H7 (cell line): Measurements from ENCODE around the gene UCHL5. TPM values are rescaled to one million over a fixed set of nuclear protein-coding genes. Genes with fewer than 3 reads are reported as not detected.

ENCODE experiments used
- DNase-seq: peaks from one replicate; pipeline ENCODE4 v3.0.0; 2012
- H3K27me3 ChIP-seq: 2 replicates; pipeline ENCODE4 v1.6.0; 2011; ENCODE audit warnings: mild to moderate bottlenecking, low read length; ENCODE audit not compliant: control insufficient read depth, insufficient read depth
- H3K36me3 ChIP-seq: replicated peaks from 2 replicates; pipeline ENCODE4 v1.5.1; 2011; ENCODE audit warnings: low read length; ENCODE audit not compliant: control insufficient read depth, insufficient read depth
- H3K4me3 ChIP-seq: 2 replicates; pipeline ENCODE4 v1.5.1; 2011; ENCODE audit warnings: low read depth, mild to moderate bottlenecking, control low read depth, low read length, moderate library complexity; ENCODE audit not compliant: insufficient read depth
- total RNA-seq: library from RNA; depleted of rRNA; stranded (reverse); fragments of >200 nt; shearing (Covaris generic); gene quantifications from 2 replicates; pipeline ENCODE4 v1.2.3, GENCODE V29; 2014

The UCHL5 gene
- total RNA-seq, 1 experiment from 2014 or later = 27.7 TPM

- Histone ChIP-seq H3K27me3 (no peaks in the 10 kb centered on the region), H3K36me3 (peaks cover 12% of the 10 kb centered on the region), H3K4me3 (no peak overlapping the region)
- DNase-seq = no peak
Measured at GRCh38 chr1:193079187-193079586, 20.0 kb upstream of the UCHL5 start.

GRCh38 chr1:193077991-193078390 lies 18.8 kb upstream of the UCHL5 start:
- DNase-seq = no peak
- H3K4me3 ChIP-seq = no peak overlapping the region
- H3K36me3 ChIP-seq = peaks cover 12% of the 10 kb centered on the region
- no peaks in the 10 kb centered on the region for H3K27me3 ChIP-seq

GRCh38 chr1:193070942-193071341 lies 11.8 kb upstream of the UCHL5 start:
- Histone ChIP-seq H3K36me3 (0 out of 2 replicates have a peak, but pooled peaks cover 1% of the 10 kb centered on the region), H3K4me3 (no peak overlapping the region), H3K27me3 (no peaks in the 10 kb centered on the region)
- DNase-seq = no peak

GRCh38 chr1:193070386-193070753 lies 11.2 kb upstream of the UCHL5 start:
- Histone ChIP-seq H3K36me3 (0 out of 2 replicates have a peak, but pooled peaks cover 1% of the 10 kb centered on the region), H3K4me3 (no peak overlapping the region), H3K27me3 (no peaks in the 10 kb centered on the region)
- DNase-seq = no peak

GRCh38 chr1:193069748-193070385 lies 10.7 kb upstream of the UCHL5 start:
- no peaks in the 10 kb centered on the region for H3K27me3 ChIP-seq
- no peak overlapping the region for H3K4me3 ChIP-seq
- peak; percentile 52 for DNase-seq
- 0 out of 2 replicates have a peak, but pooled peaks cover 1% of the 10 kb centered on the region for H3K36me3 ChIP-seq

- H3K4me3 ChIP-seq = no peak overlapping the region
- no peaks in the 10 kb centered on the region for H3K27me3 ChIP-seq
- H3K36me3 ChIP-seq = 0 out of 2 replicates have a peak, but pooled peaks cover 1% of the 10 kb centered on the region
- no peak for DNase-seq
Measured at GRCh38 chr1:193068013-193068412, 8.9 kb upstream of the UCHL5 start.

GRCh38 chr1:193066606-193067005 lies 7.4 kb upstream of the UCHL5 start:
- Histone ChIP-seq H3K4me3 (no peak overlapping the region), H3K36me3 (0 out of 2 replicates have a peak, but pooled peaks cover 1% of the 10 kb centered on the region), H3K27me3 (no peaks in the 10 kb centered on the region)
- DNase-seq = no peak

GRCh38 chr1:193065954-193066353 lies 6.8 kb upstream of the UCHL5 start:
- no peaks in the 10 kb centered on the region for H3K27me3 ChIP-seq
- no peak overlapping the region for H3K4me3 ChIP-seq
- H3K36me3 ChIP-seq = 0 out of 2 replicates have a peak, but pooled peaks cover 1% of the 10 kb centered on the region
- no peak for DNase-seq

- DNase-seq = no peak
- Histone ChIP-seq H3K4me3 (no peak overlapping the region), H3K36me3 (no peaks in the 10 kb centered on the region), H3K27me3 (no peaks in the 10 kb centered on the region)
Measured at GRCh38 chr1:193062698-193063463, 3.7 kb upstream of the UCHL5 start.

GRCh38 chr1:193060938-193061337 lies 1.8 kb upstream of the UCHL5 start:
- Histone ChIP-seq H3K36me3 (no peaks in the 10 kb centered on the region), H3K4me3 (peak overlapping the region; percentile 100; the same call in 1 of the 2 replicates), H3K27me3 (no peaks in the 10 kb centered on the region)
- DNase-seq = no peak

- H3K36me3 ChIP-seq = no peaks in the 10 kb centered on the region
- H3K27me3 ChIP-seq = no peaks in the 10 kb centered on the region
- H3K4me3 ChIP-seq = peak overlapping the region; percentile 100
- no peak for DNase-seq
Measured at GRCh38 chr1:193060406-193060805, 1.2 kb upstream of the UCHL5 start.

- Histone ChIP-seq H3K36me3 (no peaks in the 10 kb centered on the region), H3K4me3 (peak overlapping the region; percentile 100), H3K27me3 (no peaks in the 10 kb centered on the region)
- no peak for DNase-seq
Measured at GRCh38 chr1:193060115-193060403, 899 bp upstream of the UCHL5 start.

- H3K4me3 ChIP-seq = peak overlapping the region; percentile 100
- DNase-seq = no peak
- H3K27me3 ChIP-seq = no peaks in the 10 kb centered on the region
- H3K36me3 ChIP-seq = no peaks in the 10 kb centered on the region
Measured at GRCh38 chr1:193058529-193059281, 455 bp downstream of the UCHL5 start.

- H3K4me3 ChIP-seq = no peak overlapping the region
- H3K27me3 ChIP-seq = no peaks in the 10 kb centered on the region
- 0 out of 2 replicates have a peak, but pooled peaks cover 1% of the 10 kb centered on the region for H3K36me3 ChIP-seq
- no peak for DNase-seq
Measured at GRCh38 chr1:193054169-193054675, 4.9 kb downstream of the UCHL5 start.
